Measurements from ENCODE around the gene DDX20.

DNA sequence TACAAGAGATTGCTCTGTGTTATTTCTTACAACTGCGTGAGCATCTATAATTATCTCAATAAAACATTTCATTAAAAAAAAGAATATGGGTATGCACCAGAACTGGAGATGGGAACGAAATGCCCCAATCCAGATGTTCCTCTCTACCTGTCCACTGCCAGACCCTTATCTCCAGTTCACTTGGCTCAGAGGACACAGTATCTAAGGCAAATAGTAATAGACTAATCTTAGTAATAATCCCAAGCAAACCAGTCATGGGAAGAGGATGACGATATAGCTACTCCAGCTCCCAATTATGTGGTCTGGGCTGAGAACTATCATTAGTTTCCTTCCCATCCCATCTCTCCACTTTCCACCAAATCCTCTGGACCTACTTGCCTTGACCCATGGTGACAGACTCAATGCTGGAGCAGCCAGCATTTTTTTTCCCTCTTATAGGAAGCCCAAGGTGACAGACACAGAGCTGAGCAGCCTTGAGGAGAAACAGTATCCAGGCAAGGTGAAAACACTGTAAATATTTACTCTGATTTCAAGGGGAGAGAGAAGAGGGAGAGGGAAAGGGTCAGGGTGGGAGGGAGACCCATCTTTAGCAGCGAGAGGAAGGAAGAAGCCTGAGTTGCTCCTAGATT is 28.7 kb downstream of the DDX20 start:
- TF ChIP-seq CTCF (IDR thresholded peaks at IDR 0.05; ENCODE audit: poor library complexity, severe bottlenecking) (no peak), POLR2AphosphoS5 (IDR thresholded peaks at IDR 0.05) (no peak), EP300 (conservative IDR thresholded peaks at IDR 0.05; ENCODE audit: poor library complexity, severe bottlenecking) (no peak), RAD21 (conservative IDR thresholded peaks at IDR 0.05) (no peak), EZH2 (IDR thresholded peaks at IDR 0.05; ENCODE audit: borderline replicate concordance, insufficient read depth, low read length, poor library complexity, severe bottlenecking) (no peak)

Data from neural cell (in vitro differentiated cells).